ENCODE measurements around the gene CMPK2.

Gene CMPK2

GRCh38 chr2:6838673-6839319, 26.9 kb downstream of the CMPK2 start:
- no peak for DNase-seq

GRCh38 chr2:6835467-6835866, 30.2 kb downstream of the CMPK2 start:
- DNase-seq = no peak

- no peak for DNase-seq
Measured at GRCh38 chr2:6834163-6834562, 31.5 kb downstream of the CMPK2 start.

- DNase-seq = no peak
Measured at GRCh38 chr2:6833300-6833604, 32.5 kb downstream of the CMPK2 start.

GRCh38 chr2:6832596-6833299, 33.0 kb downstream of the CMPK2 start:
- DNase-seq = no peak

GRCh38 chr2:6831229-6831628, 34.5 kb downstream of the CMPK2 start:
- no peak for DNase-seq

- DNase-seq = peak; percentile 64
Measured at GRCh38 chr2:6828299-6828584, 37.5 kb downstream of the CMPK2 start.

GRCh38 chr2:6827566-6828298, 38.0 kb downstream of the CMPK2 start:
- DNase-seq = no peak

GRCh38 chr2:6826081-6826913, 39.4 kb downstream of the CMPK2 start:
- no peak for DNase-seq

GRCh38 chr2:6824962-6825361, 40.7 kb downstream of the CMPK2 start:
- DNase-seq = no peak

GRCh38 chr2:6823111-6823510, 42.6 kb downstream of the CMPK2 start:
- no peak for DNase-seq

GRCh38 chr2:6822406-6822805, 43.3 kb downstream of the CMPK2 start:
- DNase-seq = no peak

GRCh38 chr2:6820903-6821584, 44.7 kb downstream of the CMPK2 start:
- no peak for DNase-seq

GRCh38 chr2:6820236-6820635, 45.5 kb downstream of the CMPK2 start:
- no peak for DNase-seq

GRCh38 chr2:6819668-6820067, 46.0 kb downstream of the CMPK2 start:
- no peak for DNase-seq

GRCh38 chr2:6818012-6818411, 47.7 kb downstream of the CMPK2 start:
- no peak for DNase-seq

- no peak for DNase-seq
Measured at GRCh38 chr2:6814869-6815268, 50.8 kb downstream of the CMPK2 start.

- no peak for DNase-seq
Measured at GRCh38 chr2:6814312-6814711, 51.4 kb downstream of the CMPK2 start.

- no peak for DNase-seq
Measured at GRCh38 chr2:6813573-6813972, 52.1 kb downstream of the CMPK2 start.

- DNase-seq = no peak
Measured at GRCh38 chr2:6812857-6813530, 52.7 kb downstream of the CMPK2 start.

- no peak for DNase-seq
Measured at GRCh38 chr2:6810961-6811360, 54.7 kb downstream of the CMPK2 start.

GRCh38 chr2:6808426-6808825, 57.3 kb downstream of the CMPK2 start:
- DNase-seq = no peak

Measured in NCI-H2227 treated with DMSO at 0.1 percent for 48 hours (cell line).